AG09309 (cell line): ENCODE results near the gene DLGAP1.

Source experiments
- DNase-seq: peaks from one replicate; pipeline ENCODE4 v3.0.0-alpha.2; 2010; ENCODE audit warnings: low read depth
- H3K4me3 ChIP-seq: 2 replicates; pipeline ENCODE4 v1.5.1; 2011; ENCODE audit warnings: mild to moderate bottlenecking, low read depth, low read length, moderate library complexity; ENCODE audit not compliant: control insufficient read depth
- CTCF ChIP-seq: IDR thresholded peaks from 2 replicates; pipeline ENCODE4 v1.5.1; 2011; ENCODE audit warnings: mild to moderate bottlenecking, low read depth, low read length, inconsistent platforms; ENCODE audit not compliant: insufficient read depth, control insufficient read depth; ENCODE audit errors: missing control alignments

Gene DLGAP1

GRCh38 chr18:3453540-3454364, 1001.4 kb downstream of the DLGAP1 start:
- no peak for TF ChIP-seq CTCF
- H3K4me3 ChIP-seq: peak overlapping the region; percentile 93
- peak; percentile 98 for DNase-seq

- DNase-seq: no peak
- no peak for TF ChIP-seq CTCF
- H3K4me3 ChIP-seq: peak overlapping the region; percentile 93
These were observed 1002.2 kb downstream of the DLGAP1 start for GRCh38 chr18:3452750-3453539.

- DNase-seq: no peak
- H3K4me3 ChIP-seq: peak overlapping the region; percentile 93
- TF ChIP-seq CTCF: no peak
These were observed 1002.9 kb downstream of the DLGAP1 start for GRCh38 chr18:3451989-3452749.

GRCh38 chr18:3451183-3451988, 1003.7 kb downstream of the DLGAP1 start:
- DNase-seq: no peak
- H3K4me3 ChIP-seq: peak overlapping the region; percentile 93
- no peak for TF ChIP-seq CTCF

GRCh38 chr18:3450799-3451182, 1004.3 kb downstream of the DLGAP1 start:
- H3K4me3 ChIP-seq: peak overlapping the region; percentile 93
- DNase-seq: no peak
- TF ChIP-seq CTCF: no peak
